DMS 273 (cell line): ENCODE measurements around the gene AQP6.

Source experiments
- DNase-seq: peaks from one replicate; lab custom pipeline; 2025; ENCODE audit not compliant: unreplicated experiment; lab: John Stamatoyannopoulos, UW

AQP6 gene

DNA sequence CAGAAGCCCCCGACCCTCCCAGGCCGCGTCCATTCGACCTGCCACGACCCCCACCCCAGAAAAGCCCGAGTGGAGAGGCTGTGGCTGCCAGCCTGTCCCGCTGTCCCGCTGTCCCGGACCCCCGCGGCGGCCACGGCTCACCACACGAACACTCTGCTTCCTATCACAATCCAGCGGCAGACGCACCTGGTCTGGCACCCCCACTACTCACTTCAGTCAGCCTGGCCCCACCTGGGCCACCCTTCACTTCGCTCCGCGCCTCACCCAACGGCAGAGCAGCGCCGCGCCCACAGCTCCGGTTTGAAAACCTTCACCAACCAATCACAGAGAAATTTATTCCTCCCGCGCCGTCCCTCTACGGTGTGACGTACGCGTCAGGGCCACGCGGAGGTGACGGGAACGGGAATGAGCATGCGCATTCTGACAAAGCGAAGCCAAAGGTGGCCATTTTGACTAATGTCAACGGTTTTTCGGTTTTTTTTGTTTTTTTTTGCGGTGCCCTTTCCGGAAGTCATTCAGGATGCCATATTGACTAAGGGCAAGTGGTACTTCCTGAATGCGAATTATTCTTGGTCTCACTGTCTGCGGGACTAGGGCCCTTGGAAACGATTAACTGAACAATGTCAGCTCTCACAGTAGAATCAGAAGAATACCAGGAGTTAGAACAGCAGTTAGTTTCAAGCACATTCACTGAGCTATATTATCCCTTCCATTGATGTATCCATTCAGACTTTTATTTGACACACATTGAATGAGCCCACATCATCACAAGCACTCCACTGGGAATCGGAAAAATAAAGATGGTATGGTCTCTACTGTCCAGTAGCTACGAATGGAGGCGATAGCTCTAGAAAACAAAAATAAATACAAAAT lies 52.7 kb downstream of the AQP6 start, which contains the start of gene RACGAP1:
RACGAP1 (minus strand) TSS at position 308 of the 873 bp plus-strand sequence. CDS start 8,779 bp downstream, outside the sequence.
- peak; percentile 98 for DNase-seq

GRCh38 chr12:50026691-50027090 lies 53.9 kb downstream of the AQP6 start:
- no peak for DNase-seq
